ENCODE data around the gene MCU. TPM values are rescaled to one million over a fixed set of nuclear protein-coding genes. Genes with fewer than 3 reads are reported as not detected.

The MCU gene
- total and polyA plus RNA-seq, 2 of the 4 experiments (the other 2 are of a cell fraction): 36.2 to 36.7 TPM

DNA sequence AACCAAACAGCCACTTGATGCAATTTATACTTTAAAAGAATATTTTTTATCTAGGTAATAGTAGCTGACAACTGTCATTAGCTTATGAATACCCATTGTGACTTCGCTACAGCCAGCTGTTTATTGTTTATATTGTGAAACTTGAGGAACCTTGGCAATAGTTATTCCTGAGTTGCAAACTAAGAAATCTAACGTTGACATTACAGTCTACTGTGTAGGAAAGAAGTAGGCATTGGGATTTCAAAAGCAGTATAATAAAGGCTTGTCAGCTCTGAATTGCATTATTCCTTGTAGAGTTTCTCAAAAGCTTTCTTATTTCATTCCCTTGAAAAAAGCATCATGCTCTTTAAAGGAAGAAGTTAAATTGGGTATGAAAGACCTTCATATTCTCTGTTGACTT, 158.9 kb downstream of the MCU start:
- H3K23ac ChIP-seq (ENCODE audit: low read depth, low read length): no peak overlapping the region
- no peak overlapping the region for H3K14ac ChIP-seq (replicated peaks; ENCODE audit: low read depth, low read length)
- no peak for TF ChIP-seq FOS (IDR thresholded peaks at IDR 0.05; ENCODE audit: low read depth, low read length)
- TF ChIP-seq MAZ (IDR thresholded peaks at IDR 0.05; ENCODE audit: borderline replicate concordance, low read depth, low read length): no peak
- no peak for TF ChIP-seq RFX5 (IDR thresholded peaks at IDR 0.05; ENCODE audit: low read depth, low read length)
- no peak for TF ChIP-seq MXI1 (IDR thresholded peaks at IDR 0.05; ENCODE audit: borderline replicate concordance, low read depth, low read length)
- no peak for TF ChIP-seq POLR2A (IDR thresholded peaks at IDR 0.05; ENCODE audit: low read depth, low read length)
- no peak for TF ChIP-seq CHD1 (IDR thresholded peaks at IDR 0.05; ENCODE audit: low read depth, low read length)
- TF ChIP-seq, protein P1, sequence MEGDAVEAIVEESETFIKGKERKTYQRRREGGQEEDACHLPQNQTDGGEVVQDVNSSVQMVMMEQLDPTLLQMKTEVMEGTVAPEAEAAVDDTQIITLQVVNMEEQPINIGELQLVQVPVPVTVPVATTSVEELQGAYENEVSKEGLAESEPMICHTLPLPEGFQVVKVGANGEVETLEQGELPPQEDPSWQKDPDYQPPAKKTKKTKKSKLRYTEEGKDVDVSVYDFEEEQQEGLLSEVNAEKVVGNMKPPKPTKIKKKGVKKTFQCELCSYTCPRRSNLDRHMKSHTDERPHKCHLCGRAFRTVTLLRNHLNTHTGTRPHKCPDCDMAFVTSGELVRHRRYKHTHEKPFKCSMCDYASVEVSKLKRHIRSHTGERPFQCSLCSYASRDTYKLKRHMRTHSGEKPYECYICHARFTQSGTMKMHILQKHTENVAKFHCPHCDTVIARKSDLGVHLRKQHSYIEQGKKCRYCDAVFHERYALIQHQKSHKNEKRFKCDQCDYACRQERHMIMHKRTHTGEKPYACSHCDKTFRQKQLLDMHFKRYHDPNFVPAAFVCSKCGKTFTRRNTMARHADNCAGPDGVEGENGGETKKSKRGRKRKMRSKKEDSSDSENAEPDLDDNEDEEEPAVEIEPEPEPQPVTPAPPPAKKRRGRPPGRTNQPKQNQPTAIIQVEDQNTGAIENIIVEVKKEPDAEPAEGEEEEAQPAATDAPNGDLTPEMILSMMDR (conservative IDR thresholded peaks at IDR 0.05; ENCODE audit: low read depth, low read length): no peak
- TF ChIP-seq, protein P2, sequence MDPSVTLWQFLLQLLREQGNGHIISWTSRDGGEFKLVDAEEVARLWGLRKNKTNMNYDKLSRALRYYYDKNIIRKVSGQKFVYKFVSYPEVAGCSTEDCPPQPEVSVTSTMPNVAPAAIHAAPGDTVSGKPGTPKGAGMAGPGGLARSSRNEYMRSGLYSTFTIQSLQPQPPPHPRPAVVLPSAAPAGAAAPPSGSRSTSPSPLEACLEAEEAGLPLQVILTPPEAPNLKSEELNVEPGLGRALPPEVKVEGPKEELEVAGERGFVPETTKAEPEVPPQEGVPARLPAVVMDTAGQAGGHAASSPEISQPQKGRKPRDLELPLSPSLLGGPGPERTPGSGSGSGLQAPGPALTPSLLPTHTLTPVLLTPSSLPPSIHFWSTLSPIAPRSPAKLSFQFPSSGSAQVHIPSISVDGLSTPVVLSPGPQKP (IDR thresholded peaks at IDR 0.05; ENCODE audit: borderline replicate concordance, low read depth, low read length): no peak
- no peak for TF ChIP-seq NFE2L2 (IDR thresholded peaks at IDR 0.05; ENCODE audit: low read depth, low read length)
- TF ChIP-seq RAD21 (IDR thresholded peaks at IDR 0.05; ENCODE audit: low read length): no peak
- TF ChIP-seq CEBPB (IDR thresholded peaks at IDR 0.05; ENCODE audit: low read depth, low read length): no peak
- no peak for TF ChIP-seq RCOR1 (IDR thresholded peaks at IDR 0.05; ENCODE audit: insufficient replicate concordance, low read length)
- TF ChIP-seq, protein P3, sequence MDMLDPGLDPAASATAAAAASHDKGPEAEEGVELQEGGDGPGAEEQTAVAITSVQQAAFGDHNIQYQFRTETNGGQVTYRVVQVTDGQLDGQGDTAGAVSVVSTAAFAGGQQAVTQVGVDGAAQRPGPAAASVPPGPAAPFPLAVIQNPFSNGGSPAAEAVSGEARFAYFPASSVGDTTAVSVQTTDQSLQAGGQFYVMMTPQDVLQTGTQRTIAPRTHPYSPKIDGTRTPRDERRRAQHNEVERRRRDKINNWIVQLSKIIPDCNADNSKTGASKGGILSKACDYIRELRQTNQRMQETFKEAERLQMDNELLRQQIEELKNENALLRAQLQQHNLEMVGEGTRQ (IDR thresholded peaks at IDR 0.05; ENCODE audit: low read depth, low read length): no peak
- no peak for TF ChIP-seq BHLHE40 (IDR thresholded peaks at IDR 0.05; ENCODE audit: low read depth, low read length)
- TF ChIP-seq SMC3 (IDR thresholded peaks at IDR 0.05; ENCODE audit: low read depth, low read length): no peak
- TF ChIP-seq MAFK (IDR thresholded peaks at IDR 0.05; ENCODE audit: low read depth, low read length): no peak
- H3K27me3 ChIP-seq (ENCODE audit: control insufficient read depth, insufficient read depth, low read length): no peaks in the 10 kb centered on the region
- intact Hi-C loops (cut with micrococcal nuclease) (no loop called here), in situ Hi-C loops (cut with MboI; ENCODE audit: low sequenced_read_pairs) (no loop called here), dilution Hi-C loops (cut with HindIII; ENCODE audit: low sequenced_read_pairs, unreplicated experiment) (no loop called here)
- no peaks in the 10 kb centered on the region; the same call in 1 of the 2 replicates for H3K9me1 ChIP-seq (ENCODE audit: insufficient read depth, low read length)
- H2AFZ ChIP-seq (replicated peaks; ENCODE audit: low read length, poor library complexity): no peak overlapping the region
- H2BK5ac ChIP-seq (ENCODE audit: low read depth, low read length, poor library complexity, severe bottlenecking): no peak overlapping the region
- H4K5ac ChIP-seq (ENCODE audit: low read depth, low read length): no peak overlapping the region
- H3K4ac ChIP-seq (ENCODE audit: low read depth, low read length): no peak overlapping the region
- no peak overlapping the region for H3K27ac ChIP-seq (ENCODE audit: insufficient read depth, low read length)
- no peak overlapping the region for H3K4me3 ChIP-seq (ENCODE audit: insufficient read depth, low read depth, low read length)
- H2AK9ac ChIP-seq (replicated peaks; ENCODE audit: low read depth, low read length, poor library complexity): no peak overlapping the region
- peaks cover 3% of the 10 kb centered on the region for H3K9me3 ChIP-seq (ENCODE audit: control insufficient read depth, insufficient read depth, low read length)
- BruUV-seq (replicated peaks): no TSS peak
- H3K18ac ChIP-seq (ENCODE audit: low read depth, low read length): no peak overlapping the region
- peaks cover 3% of the 10 kb centered on the region; the same call in 1 of the 2 replicates for H3K36me3 ChIP-seq (ENCODE audit: control insufficient read depth, insufficient read depth, low read length)
- H4K91ac ChIP-seq (ENCODE audit: insufficient read depth, low read depth, low read length): no peak overlapping the region
- no peak overlapping the region for H2BK15ac ChIP-seq (ENCODE audit: low read depth, low read length)
- POLR2A ChIA-PET (ENCODE audit: unreplicated experiment): no interaction called here
- ATAC-seq (ENCODE audit: low read depth) (no peak), DNase-seq (no peak)
- no peak overlapping the region for H2AK5ac ChIP-seq (ENCODE audit: low read depth, low read length)
- H3K9ac ChIP-seq (ENCODE audit: low read depth, low read length): no peak overlapping the region
- no peak overlapping the region for H4K8ac ChIP-seq (ENCODE audit: low read depth in 2 of 2, low read length in 2 of 2)
- no peak overlapping the region for H2BK120ac ChIP-seq (ENCODE audit: low read depth, low read length)
- no peak overlapping the region for H2BK20ac ChIP-seq (ENCODE audit: low read depth, low read length)
- peaks cover 3% of the 10 kb centered on the region; the same call in 1 of the 2 replicates for H4K20me1 ChIP-seq (ENCODE audit: insufficient read depth, low read length)
- CTCF ChIA-PET: no interaction called here
- whole genome bisulfite sequencing, 2 experiments (ENCODE audit: extremely low coverage in 2 of 2, insufficient read length in 1 of 2): 100% methylated on average over 1 of the region's 2 CpGs; no CpG with 5 or more reads in 1 of the 2 experiments
- H3K79me1 ChIP-seq (ENCODE audit: low read depth in 1 of 2, low read length in 2 of 2): peaks cover 12 to 26% of the 10 kb centered on the region in 2 experiments
- H3K56ac ChIP-seq (ENCODE audit: extremely low read depth, insufficient read depth, low read length): no peak overlapping the region
- peaks cover 4% of the 10 kb centered on the region; the same call in 1 of the 2 replicates for H3K4me1 ChIP-seq (ENCODE audit: control insufficient read depth, insufficient read depth, low read length)
- no peak overlapping the region for H3K4me2 ChIP-seq (ENCODE audit: low read depth, low read length)

Measured in IMR-90 (cell line).